HG03066 (cell line): ENCODE data around the gene TLR2.
A peak's percentile ranks its signal among the peaks of the same experiment; 100 is the strongest.

ENCODE experiments used
- ATAC-seq: cut with Tn5 transposase; IDR thresholded peaks from one replicate; pipeline ENCODE4 v1.9.1; 2021; ENCODE audit warnings: low read depth; ENCODE audit not compliant: unreplicated experiment

TLR2 gene

GRCh38 chr4:153728151-153728550 lies 44.1 kb downstream of the TLR2 start:
- no peak for ATAC-seq

DNA sequence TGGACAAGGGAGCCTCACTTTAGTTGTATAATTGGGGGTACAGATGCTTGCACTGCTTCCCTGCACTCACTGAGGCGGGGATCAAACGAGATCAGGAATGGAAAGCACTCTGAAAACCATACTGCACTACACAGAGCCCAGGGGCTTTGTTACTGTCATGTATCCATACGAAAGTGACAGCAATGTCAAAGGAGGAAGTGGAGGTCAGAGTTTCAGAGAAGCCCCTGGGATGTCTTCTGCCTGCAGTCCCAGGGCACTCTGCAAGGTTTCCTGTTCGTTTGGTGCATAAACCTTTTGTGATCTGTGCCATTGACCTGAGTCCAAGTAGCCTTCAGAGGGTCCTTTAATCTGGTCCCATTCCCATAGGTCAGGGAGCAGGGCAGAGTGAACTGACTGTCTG lies 44.6 kb downstream of the TLR2 start:
- ATAC-seq = peak; percentile 60

- ATAC-seq = no peak
These were observed 45.8 kb downstream of the TLR2 start for GRCh38 chr4:153729895-153730294.

GRCh38 chr4:153731239-153731638 lies 47.2 kb downstream of the TLR2 start:
- no peak for ATAC-seq

GRCh38 chr4:153733751-153734448 lies 49.8 kb downstream of the TLR2 start:
- no peak for ATAC-seq

DNA sequence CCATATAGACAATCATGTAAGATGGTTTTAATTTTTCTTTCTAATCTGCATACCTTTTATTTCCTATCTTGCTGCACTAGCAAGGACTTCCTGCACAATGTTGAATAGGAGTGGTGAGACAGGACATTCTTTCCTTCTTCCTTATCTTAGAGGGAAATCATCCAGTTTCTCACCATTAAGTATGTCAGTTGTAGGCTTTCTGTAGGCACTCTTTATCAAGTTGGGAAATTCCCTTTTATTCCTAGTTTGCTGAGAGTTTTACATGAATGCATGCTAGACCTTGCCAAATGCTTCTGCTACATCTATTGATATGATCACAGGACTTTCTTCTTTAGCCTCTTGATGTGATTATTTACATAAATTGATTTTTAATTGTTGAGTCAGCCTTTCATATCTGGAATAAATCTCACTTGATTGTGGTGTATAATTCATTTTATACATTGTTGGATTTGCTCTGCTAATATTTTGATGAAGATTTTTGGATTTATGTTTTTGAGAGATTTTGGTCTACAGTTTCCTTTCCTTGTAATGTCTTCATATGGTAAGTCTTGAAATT lies 51.9 kb downstream of the TLR2 start:
- no peak for ATAC-seq

GRCh38 chr4:153741541-153741940 lies 57.5 kb downstream of the TLR2 start:
- ATAC-seq = no peak

DNA sequence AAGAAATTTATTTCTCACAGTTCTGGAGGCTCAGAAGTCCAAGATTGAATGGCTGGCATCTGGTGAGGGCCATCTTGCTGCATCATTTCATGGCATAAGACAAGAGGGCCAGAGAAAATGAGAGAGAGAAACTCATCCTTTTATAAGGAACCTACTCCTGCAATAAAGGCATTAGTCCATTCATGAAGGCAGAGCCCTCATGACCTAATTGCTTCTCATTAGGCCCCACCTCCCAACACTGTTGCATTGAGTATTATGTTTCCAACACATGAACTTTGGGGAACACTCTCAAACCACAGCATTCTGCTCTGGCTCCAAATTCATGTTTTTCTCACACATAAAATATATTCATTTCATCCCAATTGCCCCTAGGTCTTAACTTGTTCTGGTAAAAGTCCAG lies 61.6 kb downstream of the TLR2 start:
- ATAC-seq = no peak

GRCh38 chr4:153747406-153747955 lies 63.4 kb downstream of the TLR2 start:
- ATAC-seq = no peak

- no peak for ATAC-seq
These were observed 64.3 kb downstream of the TLR2 start for GRCh38 chr4:153748378-153748777.

- peak; percentile 91 for ATAC-seq
These were observed 66.2 kb downstream of the TLR2 start for GRCh38 chr4:153750197-153750817.

DNA sequence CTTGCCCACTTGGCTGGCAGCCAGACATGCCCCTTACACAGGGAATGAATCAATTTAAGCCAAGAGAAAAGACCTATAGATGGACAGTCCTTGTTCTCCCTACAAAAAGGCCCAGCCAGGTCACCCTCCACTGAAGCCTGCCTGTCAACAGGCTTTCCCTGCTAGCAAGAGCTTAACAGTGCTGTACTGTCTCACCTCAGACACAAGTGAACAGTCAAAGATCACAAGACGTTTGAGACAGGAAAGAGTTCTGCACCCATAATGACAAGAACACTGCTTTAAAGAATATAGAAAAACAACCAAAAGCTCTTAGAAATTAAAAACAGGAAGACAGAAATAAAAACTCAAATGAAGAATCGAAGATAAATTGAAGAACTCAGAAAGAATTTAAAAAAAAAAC lies 71.1 kb downstream of the TLR2 start:
- no peak for ATAC-seq
